Measurements from ENCODE around the gene NCAM2. TPM values are rescaled to one million over a fixed set of nuclear protein-coding genes. Genes with fewer than 3 reads are reported as not detected.

NCAM2 gene
- total RNA-seq, 1 experiment from 2014 or later = not detected

- H3K9me3 ChIP-seq (ENCODE audit: control insufficient read depth in 1 of 2, insufficient read depth in 1 of 2, low read depth in 1 of 2, low read length in 2 of 2) = peaks cover 7 to 23% of the 10 kb centered on the region in 2 experiments; a peak in 2 of 4 replicates
- no peaks in the 10 kb centered on the region for H3K79me2 ChIP-seq (ENCODE audit: insufficient read depth, low read length)
- no peak overlapping the region for H2AFZ ChIP-seq (ENCODE audit: low read depth, low read length, poor library complexity, severe bottlenecking)
- no peaks in the 10 kb centered on the region for H3K27me3 ChIP-seq (ENCODE audit: insufficient read depth, low read length)
- no peak overlapping the region for H3K4me2 ChIP-seq (ENCODE audit: low read length)
- intact Hi-C loops (cut with micrococcal nuclease) = no loop called here
- ATAC-seq = no peak
- no TSS peak for BruUV-seq (replicated peaks)
- no peak overlapping the region for H3K4me3 ChIP-seq (replicated peaks in 1 of 2; ENCODE audit: low read depth in 1 of 2, low read length in 2 of 2)
- POLR2A ChIA-PET = no interaction called here
- no peak overlapping the region for H3K9ac ChIP-seq (ENCODE audit: low read length)
- H3K4me1 ChIP-seq (ENCODE audit: control insufficient read depth in 1 of 2, insufficient read depth in 2 of 2, low read length in 2 of 2) = no peaks in the 10 kb centered on the region
- RAD21 ChIA-PET (ENCODE audit: low non-redundant PET in 1 of 2, low total read pairs in 2 of 2, uncharacterized antibody in 2 of 2, unreplicated experiment in 2 of 2) = no interaction called here
- no peaks in the 10 kb centered on the region for H3K9me2 ChIP-seq (ENCODE audit: insufficient read depth)
- no peak for DNase-seq (ENCODE audit: low read depth, low spot score)
- no peaks in the 10 kb centered on the region for H4K20me1 ChIP-seq (ENCODE audit: insufficient read depth)
- TF ChIP-seq TCF7L2 (IDR thresholded peaks at IDR 0.05; ENCODE audit: borderline replicate concordance, extremely low read depth, insufficient read depth, insufficient read length) = no peak
- TF ChIP-seq ATF3 (IDR thresholded peaks at IDR 0.05) = no peak
- TF ChIP-seq CBX3 (IDR thresholded peaks at IDR 0.05; ENCODE audit: low read depth) = no peak
- no peak for TF ChIP-seq JUND (IDR thresholded peaks at IDR 0.05)
- TF ChIP-seq ELF1 (IDR thresholded peaks at IDR 0.05; ENCODE audit: borderline replicate concordance, low read depth) = no peak
- no peak for TF ChIP-seq EGR1 (IDR thresholded peaks at IDR 0.05; ENCODE audit: low read depth)
- no peak for TF ChIP-seq SP1 (IDR thresholded peaks at IDR 0.05; ENCODE audit: low read depth)
- no peak for TF ChIP-seq REST (IDR thresholded peaks at IDR 0.05; ENCODE audit: low read depth)
- TF ChIP-seq EZH2phosphoT487 (IDR thresholded peaks at IDR 0.05; ENCODE audit: borderline replicate concordance) = no peak
- no peak for TF ChIP-seq ZBTB33 (IDR thresholded peaks at IDR 0.05; ENCODE audit: extremely low read depth, insufficient replicate concordance, low read length)
- no peak for TF ChIP-seq POLR2A (IDR thresholded peaks at IDR 0.05; ENCODE audit: borderline replicate concordance, extremely low read depth, insufficient read depth, insufficient read length)
- no peak for TF ChIP-seq MAX (IDR thresholded peaks at IDR 0.05)
- no peak for TF ChIP-seq FOSL1 (IDR thresholded peaks at IDR 0.05; ENCODE audit: low read depth)
- TF ChIP-seq YY1 (IDR thresholded peaks at IDR 0.05; ENCODE audit: extremely low read depth, insufficient replicate concordance, low read depth, low read length) = no peak
- no peak for TF ChIP-seq CEBPB (IDR thresholded peaks at IDR 0.05; ENCODE audit: low read depth)
- TF ChIP-seq SRF (IDR thresholded peaks at IDR 0.05; ENCODE audit: low read depth) = no peak
- CTCF ChIA-PET = no interaction called here
- no peak overlapping the region for H3K27ac ChIP-seq (ENCODE audit: low read depth, low read length)
- no peaks in the 10 kb centered on the region for H3K36me3 ChIP-seq (ENCODE audit: control insufficient read depth in 1 of 2, insufficient read depth in 2 of 2, low read length in 2 of 2)
These were observed 460.0 kb downstream of the NCAM2 start for GRCh38 chr21:21458124-21458631.

All from HCT116 (cell line).